Adrenal gland (tissue), 5 donors: Measurements from ENCODE around the gene TCERG1.

ENCODE experiments used
- POLR2A ChIP-seq, 2 donors: fragments of 450-650 bp; IDR thresholded peaks; one replicate each; pipeline ENCODE4 v1.6.1; 2017; ENCODE audit warnings: antibody characterized with exemption in 2 of 2, mild to moderate bottlenecking in 2 of 2, moderate library complexity in 1 of 2
- TF ChIP-seq, protein P1 (sequence below), 6 experiments: fragments of 450-650 bp in 4 of 6; fragments of 200-600 bp in 2 of 6; sonication (generic) in 1 of 6; IDR thresholded peaks; 1 replicate in 5 of 6; 2 replicates in 1 of 6; pipeline versions ENCODE4 v1.5.1 to v1.8.0; 2016 to 2021; ENCODE audit warnings: antibody characterized with exemption in 6 of 6, mild to moderate bottlenecking in 2 of 6, moderate library complexity in 1 of 6
- donor health status: DM: no; HTN: no; CAD: no.

DNA sequence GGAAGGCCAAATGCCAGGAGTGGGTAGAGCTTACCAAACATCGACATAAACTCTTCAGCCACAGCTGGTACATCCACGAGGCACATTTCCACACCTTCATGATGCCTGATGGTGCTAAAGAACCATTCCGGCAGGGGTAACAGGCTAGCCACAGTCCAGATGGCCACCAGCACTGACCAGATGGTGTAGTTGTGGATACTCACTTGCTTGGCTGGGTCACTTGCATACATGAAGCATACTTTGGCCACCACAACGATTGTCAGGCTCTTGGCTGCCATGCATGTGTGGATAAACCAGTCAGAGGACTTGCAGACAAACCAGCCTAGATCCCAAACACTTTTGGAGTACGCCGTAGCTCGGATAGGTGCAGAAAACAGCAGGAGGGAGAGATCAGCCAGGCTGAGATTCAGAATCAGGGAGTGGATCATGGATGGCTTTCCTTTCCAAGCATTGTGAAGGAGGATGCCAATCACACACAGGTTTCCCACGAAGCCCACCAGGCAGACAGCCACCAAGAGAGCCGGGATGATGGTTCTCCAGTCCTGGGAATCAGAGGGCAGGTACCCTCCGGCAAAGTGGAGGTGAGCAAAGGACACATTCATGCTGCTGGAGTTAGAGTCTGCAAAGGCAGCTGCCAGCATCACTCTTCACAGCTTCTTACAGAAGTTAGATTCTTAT, 68.5 kb downstream of the TCERG1 start:
- TF ChIP-seq, protein P1, sequence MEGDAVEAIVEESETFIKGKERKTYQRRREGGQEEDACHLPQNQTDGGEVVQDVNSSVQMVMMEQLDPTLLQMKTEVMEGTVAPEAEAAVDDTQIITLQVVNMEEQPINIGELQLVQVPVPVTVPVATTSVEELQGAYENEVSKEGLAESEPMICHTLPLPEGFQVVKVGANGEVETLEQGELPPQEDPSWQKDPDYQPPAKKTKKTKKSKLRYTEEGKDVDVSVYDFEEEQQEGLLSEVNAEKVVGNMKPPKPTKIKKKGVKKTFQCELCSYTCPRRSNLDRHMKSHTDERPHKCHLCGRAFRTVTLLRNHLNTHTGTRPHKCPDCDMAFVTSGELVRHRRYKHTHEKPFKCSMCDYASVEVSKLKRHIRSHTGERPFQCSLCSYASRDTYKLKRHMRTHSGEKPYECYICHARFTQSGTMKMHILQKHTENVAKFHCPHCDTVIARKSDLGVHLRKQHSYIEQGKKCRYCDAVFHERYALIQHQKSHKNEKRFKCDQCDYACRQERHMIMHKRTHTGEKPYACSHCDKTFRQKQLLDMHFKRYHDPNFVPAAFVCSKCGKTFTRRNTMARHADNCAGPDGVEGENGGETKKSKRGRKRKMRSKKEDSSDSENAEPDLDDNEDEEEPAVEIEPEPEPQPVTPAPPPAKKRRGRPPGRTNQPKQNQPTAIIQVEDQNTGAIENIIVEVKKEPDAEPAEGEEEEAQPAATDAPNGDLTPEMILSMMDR (IDR thresholded peaks at IDR 0.05): no peak
- TF ChIP-seq POLR2A (IDR thresholded peaks at IDR 0.05): no peak
